Middle frontal gyrus (tissue), 1 donor: ENCODE results near the gene DHCR7.
"Not testable (repeated sequence)": the region's sequence is repeated elsewhere in the genome, so short reads cannot be mapped to it uniquely, and the experiment has no call there.

Experiments
- DNase-seq: peaks from one replicate; pipeline ENCODE4 v3.0.0-alpha.2; 2015; ENCODE audit warnings: low spot score; ENCODE audit errors: extremely low spot score

The DHCR7 gene

DNA sequence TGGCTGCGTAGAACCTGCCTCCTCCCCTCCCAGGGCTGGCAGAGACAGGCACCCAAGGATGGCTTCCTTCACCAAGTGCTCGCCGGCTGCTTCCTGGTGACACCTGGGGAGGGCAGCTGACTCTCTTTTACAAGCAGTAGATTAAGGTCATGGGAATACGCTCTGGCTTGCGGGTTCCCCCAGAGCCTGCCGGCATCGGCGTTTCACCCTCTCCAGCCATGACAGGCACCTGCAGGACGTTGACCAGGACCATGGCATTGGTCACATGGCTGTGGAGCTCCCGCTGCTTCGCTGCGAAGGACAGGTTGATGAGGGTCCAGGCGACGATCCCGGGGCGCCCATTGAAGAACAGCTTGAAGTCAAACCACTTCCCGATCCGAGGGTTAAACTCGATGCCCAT, 9.5 kb downstream of the DHCR7 start:
- no peak for DNase-seq

DNA sequence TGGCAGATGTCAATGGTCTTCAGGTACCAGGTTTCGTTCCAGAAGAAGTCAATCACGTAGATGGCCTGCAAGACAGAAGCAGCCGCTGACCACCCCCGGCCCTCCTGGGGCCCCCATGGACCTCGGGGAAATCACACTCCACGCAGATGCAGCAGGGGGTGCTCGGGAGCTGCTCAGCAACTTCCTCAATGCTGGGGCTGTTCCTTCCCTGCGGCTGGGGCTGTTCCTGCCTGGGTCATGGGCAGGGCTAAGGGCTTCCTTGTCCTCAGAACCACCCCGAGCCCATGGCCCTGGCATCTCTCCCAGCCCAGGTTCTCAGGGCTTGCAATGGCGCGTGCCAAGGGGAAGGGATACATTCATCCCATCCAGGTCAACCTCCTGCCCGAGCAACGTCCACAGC, 10.3 kb downstream of the DHCR7 start:
- DNase-seq = no peak

DNA sequence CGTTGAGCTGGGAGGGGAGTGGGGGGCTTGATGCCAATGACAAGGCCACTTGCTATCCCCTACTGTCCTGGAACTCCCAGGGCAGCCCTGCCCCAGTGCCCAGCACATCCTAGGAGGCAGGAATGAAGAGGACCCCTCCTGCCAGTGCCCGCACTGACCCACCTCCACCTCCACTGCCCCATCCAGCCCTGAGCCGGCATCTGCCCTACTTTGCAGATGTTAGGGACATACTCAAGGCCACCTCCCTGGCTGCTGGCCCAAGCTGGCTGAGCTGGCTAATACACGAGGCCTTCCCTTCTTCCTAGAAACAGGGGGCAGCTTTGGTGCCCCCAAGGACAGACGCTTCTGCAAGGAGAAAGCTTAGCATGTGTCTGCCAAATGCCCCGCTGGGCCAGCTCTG, 10.8 kb downstream of the DHCR7 start:
- DNase-seq = no peak

DNA sequence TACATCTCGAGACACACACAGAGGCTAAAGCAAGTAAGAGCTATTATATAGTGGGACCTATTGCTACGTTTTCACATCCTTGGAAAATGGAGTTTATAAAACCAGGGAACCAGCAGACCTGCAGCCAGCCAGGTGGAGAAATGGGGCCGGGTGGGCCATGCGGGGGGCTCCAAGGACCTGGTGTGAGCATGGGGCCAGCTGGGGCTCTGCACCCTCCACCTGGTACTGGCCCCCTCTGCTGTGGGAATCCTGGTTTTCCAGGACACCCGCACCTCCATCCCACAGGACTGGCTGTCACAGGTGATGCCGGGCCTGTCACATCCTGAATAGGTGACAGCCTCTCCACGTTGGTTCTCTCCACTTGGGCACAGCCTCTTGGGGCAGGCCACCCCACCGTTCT, 11.3 kb downstream of the DHCR7 start:
- DNase-seq = no peak

DNA sequence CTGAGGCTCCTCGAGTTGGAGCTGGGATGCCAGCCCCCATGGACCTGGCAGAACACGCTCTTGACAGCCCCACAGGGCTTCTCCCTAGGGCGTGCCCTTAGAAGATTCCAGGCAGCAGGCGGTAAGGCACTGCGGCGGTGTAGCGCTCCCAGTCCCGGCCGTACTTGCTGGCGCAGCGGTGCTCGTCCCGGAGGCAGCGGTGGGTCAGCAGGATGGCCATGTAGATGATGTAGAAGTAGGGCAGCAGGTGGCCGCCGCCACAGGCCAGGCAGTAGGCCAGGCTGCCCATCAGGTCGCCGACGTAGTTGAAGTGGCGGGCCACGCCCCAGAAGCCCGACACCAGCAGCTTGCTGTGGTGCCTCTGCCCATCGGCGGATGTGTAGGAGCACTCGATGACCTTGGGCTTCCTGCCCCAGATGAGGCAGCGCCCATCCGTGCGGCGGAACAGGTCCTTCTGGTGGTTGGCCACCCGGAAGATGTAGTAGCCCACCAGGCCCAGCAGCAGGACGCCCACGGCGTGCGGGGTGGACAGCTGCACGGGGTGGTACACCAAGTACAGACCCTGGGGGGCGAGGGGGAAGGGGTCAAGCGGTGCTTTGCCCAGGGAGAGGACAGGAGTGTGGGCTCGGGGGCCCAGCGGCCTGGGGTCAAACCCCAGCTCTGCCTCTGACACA, 12.8 kb downstream of the DHCR7 start:
- no peak for DNase-seq

DNA sequence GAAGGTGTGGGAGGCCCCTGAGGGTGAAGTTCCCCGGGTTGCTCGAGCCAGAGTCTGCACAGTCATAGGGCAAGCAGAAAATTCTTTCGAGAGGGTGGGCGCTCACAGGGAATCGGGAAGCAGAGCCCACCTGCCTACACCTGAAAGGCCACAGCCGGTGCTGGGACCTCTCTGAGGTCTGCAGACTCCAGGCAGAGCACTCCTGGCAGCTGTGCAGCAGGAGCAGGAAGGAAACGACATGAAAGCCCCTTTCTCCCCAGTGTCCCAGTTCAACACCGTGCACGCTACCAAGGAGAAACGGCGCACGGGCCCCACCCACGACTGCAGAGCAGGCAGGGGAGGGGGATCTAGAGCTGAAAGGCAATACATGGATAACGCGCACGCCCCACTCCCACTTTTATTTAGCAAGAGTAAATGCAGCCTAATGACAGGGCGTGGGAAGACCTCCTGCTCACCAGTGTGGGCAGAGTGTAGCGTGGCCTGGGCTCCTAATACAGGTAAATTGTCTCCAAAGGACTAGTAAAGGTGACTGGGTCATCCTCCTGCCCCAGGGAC, 13.5 kb downstream of the DHCR7 start:
- no peak for DNase-seq

DNA sequence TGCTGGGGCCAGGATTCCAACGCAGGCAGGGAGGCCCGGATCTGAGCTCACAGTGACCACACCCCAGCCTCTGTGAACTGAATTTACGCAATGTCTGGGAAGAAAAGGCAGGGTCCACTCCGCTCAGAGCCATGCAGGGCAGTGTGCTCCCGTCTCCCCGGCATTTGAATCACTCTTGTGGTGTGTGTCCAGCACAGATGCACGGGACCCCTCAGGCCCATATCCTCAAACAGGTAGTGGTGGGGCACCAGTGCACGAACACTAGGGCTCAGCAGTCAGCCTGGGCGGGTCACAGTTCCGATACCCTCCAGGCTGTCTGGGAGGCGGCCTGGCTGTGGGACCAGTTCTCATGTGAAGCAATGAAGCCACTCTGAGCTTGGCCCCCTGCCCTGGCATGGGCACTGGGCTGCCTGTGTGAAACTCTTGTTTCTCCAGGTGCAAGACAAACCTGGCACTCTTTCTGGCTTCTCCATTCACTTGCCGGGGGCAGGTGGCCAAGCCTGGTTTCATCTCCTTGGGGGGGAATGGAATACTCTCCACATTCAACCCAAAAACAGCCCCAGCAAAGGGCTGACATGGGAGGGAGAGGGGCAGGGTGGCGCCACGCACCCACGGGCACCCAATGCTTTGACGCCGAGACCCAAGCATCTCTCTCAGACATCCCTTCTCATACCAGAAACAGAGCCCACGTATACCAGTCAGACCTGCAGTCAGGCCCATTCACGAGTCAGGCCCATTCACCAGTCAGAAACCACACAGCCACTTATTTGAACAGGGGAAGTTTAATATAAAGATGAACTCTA, 14.3 kb downstream of the DHCR7 start:
- DNase-seq = no peak

DNA sequence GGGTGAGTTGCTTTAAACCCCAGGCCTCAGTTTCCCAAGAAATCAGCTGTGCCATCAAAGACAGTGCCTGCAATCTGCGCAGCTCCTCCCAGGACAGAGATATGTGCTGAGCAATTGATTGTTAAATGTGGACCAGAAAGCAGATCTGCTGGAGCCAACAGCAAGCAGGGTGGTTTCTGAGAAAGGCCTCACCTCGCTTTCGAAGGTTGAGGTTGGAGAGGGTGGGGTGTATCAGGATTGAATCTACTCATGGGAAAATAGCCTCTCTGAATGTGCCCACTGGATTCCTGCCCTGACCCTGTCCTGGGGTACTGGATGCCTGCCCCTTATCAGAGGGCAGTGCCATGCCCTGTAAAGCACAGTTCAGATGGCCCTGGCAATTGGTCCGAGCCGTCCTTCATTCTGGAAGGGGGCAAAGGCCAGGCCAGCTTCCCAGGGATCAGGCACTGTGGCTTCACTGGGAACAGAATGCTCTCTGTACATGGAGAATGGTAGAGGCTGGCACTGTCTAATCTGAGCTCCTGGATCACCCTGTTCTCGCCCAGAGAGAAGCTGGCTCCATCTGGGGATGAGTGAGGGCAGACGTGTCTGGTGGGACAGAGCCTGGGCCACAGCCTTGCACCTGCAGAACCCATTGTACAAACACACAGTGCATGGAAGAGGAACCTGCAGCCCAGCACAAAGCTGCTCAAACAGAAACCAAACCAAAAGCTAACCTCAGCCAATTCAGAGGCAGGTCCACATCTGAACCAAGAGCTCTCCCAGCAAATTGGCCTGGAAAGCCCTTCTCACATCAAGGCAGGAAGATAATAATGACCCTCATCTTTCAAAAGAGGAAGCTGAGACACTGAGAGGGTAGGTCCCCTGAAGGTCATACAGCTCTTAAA, 15.2 kb downstream of the DHCR7 start:
- no peak for DNase-seq

DNA sequence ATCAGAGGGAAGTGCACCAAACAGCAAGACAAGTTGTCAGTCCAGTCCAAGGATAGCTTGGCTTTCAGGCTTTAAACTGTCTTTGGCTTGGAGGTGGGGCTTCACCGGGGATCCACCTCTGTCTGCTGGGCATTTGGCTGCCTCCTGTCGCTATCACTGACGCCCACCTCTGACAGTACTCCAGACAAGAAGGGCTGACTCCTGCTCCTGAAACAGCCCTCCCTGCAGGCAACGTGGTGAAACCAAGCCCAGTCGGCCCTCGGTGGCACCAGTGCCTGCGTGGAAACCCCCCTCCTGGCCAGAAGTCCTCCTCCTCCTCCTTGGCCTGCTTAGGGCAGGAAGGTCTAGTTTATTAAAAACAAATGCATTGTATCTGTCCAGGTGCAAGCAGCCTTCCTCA, 16.9 kb downstream of the DHCR7 start:
- no peak for DNase-seq

DNA sequence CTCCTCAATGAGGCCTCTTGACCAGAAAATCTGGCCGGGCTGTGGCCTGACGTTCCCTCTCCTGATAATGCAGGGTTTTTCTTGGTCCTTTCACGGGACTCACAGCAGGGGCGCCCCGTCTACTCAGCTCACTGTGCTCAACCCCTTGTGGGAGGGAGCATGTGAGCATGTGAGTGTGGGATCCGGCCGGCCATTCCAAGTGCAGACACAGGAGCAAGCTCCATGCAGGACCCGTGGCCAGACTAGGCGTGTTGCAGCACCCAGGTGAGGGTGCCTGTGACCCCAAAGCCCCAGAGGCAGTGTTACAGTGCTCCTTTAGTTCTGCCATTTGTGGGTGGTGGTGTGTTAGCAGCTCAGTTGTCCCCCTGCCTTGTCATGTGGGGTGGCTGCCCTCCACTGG, 18.0 kb downstream of the DHCR7 start:
- no peak for DNase-seq

DNA sequence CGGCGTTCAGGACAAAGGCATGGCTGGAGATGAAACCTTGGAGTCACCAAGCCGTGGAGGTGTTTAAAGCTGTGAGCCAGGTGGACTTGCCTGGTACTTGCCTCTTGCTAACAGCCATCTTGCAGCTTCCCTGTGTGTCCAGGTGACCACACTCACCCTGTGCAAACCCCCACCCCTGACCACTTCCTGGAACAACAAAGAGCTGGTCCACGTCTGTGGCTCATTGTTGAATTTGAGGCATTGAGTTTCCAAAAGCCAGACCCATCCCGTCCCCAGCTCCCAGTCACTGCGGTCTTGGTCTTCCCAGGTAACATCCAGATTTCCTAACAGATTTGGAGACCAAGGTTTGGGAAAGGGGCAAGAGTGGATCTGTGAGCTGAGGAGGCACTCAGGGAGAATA, 18.5 kb downstream of the DHCR7 start:
- no peak for DNase-seq

DNA sequence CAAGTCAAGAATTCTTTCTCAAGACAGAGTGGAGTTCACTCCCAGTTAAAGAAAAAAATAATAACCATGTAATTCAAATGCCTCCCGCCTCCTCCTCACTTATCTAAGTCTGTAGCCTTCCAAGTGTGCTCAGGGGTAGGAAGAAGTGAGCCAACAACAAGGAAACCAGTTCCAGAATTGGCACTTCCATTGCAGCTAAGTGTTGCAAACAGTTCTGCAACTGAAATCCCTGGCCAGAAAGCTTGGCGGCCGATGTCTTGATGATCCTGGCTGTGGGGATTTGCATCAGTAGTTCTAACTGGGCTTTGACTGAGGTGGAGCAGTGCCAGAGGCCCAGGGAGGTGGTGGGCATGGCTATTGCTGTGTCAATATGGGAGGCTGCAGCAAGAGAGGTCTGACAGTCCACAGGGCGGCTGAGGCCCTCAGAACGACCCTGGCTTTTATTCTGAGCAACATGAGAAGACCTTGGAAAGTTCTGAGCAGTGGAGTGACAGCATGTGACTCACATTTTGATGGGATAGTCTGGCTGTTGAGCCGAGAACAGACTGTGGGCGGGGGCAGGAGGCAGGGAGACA, 19.2 kb downstream of the DHCR7 start:
- no peak for DNase-seq

DNA sequence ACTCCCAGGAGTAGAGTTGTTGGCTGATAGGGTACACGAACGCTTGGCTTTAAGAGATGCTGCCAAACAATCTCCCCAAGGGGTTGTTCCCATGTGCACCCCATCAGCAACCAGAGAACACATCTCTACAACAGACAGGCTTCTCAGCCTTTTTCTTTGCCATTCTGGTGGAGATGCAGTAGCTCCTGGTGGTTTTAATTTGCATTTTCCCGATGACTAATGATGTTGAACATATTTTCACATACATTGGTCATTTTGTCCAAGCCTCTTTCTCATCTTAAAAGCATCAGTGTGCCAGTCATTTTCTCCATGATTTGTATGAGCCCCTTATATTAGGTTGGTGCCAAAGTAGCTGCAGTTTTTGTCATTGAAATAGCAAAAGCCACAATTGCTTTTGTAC, 21.8 kb downstream of the DHCR7 start:
- DNase-seq = no peak

DNA sequence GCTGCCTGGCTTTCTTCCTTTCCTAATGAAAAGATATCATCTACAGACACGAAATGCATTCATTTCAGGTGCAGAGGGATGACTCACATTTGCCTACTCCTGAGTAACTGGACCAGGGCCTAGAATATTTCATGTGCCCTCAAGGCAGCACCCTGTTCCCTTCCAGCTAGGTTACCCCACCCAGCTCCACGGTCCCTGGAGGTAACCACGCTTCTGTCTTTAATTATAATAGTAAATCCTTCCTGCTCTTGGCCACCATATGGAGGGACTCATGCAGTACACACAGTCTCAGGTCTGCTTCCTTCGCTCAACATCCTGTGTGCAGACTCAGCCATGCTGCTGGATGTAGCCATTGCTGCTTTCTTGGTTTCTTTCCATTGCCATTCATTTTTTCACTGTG, 22.3 kb downstream of the DHCR7 start:
- DNase-seq = no peak

DNA sequence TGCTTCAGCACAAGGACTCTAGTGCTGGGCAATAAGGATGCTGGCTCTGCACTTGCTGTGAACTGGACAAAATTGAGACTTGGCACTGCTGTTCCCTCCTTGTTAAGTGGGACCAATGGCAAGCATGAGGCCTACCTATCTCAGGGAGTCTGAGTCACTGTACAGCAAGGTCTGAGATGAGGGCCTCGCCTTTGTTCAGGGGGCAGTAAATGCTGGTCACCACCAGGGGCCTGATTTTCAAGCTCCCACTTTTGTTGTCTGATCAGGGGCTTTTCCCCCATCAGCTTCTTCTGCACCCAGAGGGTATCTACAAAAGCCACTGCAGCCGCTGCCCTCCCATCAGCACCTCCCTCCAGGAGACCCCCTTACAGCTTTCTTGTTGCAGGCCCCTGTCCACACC, 22.8 kb downstream of the DHCR7 start:
- no peak for DNase-seq

DNA sequence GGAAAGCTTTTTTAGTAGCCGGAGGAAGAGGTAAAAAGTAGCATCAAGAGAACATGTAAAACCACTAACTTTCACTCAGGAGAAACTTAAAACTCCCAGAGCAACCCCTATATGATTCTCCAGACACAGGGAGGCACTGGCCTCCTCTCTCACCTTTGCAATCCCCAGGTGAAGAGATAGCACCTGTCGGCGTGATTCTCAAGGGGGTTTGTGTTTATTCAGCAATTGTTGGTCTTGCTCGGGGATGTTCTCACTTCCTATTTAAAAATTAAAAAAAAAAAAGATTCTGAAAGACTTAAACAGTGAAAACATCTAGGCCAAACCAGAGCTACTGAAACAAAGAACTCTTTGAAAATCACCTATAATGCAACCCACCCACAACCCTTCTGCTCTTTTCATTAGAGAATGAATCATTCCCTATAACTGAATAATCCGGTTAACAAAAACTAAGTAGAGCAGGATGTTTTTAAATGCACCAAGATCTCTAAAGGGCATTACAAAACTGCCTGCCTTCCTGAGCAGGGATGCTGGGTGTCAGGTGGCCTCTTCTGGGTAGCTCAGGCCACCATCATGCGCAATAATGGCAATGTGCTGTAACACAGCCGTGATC, 24.9 kb downstream of the DHCR7 start:
- no peak for DNase-seq

DNA sequence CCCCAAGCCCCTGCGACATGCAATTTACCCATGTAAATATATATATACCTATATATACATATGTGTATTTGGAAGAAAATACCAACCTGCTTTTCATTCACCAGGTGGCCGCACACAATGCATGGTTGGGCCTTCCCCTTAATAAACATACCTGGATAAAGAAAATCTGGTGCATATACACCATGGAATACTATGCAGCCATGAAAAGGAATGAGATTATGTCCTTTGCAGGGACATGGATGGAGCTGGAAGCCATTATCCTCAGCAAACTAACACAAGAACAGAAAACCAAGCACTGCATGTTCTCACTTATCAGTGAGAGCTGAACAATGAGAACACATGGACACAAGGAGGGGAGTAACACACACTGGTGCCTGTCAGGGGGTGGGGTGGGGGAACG, 25.9 kb downstream of the DHCR7 start:
- DNase-seq = not testable (repeated sequence)

DNA sequence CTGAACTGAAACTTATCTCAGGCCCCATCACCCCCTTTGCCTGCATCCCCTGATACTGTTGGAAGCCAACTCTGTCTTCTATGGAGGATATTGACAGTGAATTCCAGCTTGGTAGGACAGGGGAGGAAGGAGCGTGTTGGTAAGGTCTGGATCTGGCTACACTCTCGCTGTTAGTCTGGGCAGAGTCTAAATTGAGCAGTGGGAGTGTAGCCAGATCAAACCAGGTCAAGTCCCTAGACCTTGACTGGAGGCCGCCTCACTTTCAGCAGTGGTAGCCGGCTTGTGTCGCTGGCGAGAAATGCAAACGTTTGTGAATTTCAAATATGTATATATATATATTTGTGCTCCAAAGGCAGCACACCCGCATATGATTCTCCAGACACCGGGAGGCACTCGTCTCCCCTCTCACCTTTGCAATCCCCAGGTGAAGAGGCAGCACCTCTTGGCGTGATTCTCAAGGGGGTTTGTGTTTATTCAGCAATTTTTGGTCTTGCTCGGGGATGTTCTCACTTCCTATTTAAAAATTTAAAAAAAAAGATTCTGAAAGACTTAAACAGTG, 26.7 kb downstream of the DHCR7 start:
- no peak for DNase-seq

DNA sequence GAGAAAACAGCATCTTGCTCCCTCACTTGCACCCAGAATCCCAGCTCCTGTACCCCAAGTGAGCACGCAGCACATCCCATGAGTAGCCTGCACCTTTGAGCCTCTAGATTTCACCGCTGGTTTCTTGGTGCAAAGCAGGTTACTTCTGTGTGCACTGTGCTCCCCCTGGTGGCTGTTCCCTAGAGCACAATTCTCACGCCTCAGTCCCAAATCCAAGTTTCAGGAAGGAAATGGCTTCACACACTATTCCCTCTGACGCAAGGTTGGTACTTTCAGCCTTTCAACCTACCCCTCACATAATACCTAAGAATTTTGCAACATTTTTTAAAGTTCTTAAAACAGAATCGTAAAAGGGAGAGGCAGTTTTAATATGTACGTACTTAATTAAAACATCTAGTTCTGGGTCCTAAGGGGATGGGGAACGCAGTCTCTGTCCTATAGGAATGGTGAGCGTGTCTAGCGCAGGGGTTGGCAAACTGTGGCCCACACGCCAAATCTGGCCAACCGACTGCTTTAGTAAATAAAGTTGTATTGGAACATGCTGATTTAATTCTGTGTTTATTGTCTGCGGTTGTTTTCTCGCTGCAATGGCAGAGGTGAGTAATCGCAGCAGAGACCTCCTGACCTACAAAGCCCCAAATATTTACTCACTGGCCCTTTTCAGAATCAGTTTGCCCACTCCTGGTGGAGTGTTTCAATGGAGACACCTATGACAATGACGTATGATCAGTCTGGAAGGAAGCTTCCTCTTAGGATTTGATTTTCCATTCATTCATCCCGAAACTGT, 27.5 kb downstream of the DHCR7 start:
- DNase-seq = no peak

DNA sequence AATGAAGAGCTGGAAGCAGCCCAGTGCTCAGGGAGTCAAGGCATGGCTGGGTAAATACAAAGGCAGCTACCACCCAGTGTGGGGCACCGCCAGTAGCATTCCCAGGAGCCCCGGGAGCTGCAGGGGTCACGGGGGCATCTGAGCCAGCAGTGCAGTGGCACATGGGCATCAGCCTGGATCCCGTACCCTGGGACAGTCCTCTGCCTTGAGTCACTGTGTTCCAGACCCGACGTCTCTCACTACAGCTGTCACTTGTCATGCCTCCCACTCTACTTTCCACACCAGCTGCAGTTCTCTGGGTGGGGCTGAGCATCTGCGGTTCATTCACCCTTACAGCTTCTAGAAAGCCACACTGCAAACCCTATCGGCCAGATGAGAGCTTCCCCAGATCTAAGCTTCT, 29.6 kb downstream of the DHCR7 start:
- DNase-seq = no peak
